RCC 7860 (cell line): Measurements from ENCODE around the gene MBD6.
"Not testable (repeated sequence)": the region's sequence is repeated elsewhere in the genome, so short reads cannot be mapped to it uniquely, and the experiment has no call there.

Experiments used
- DNase-seq: peaks from one replicate; pipeline ENCODE4 v3.0.0-alpha.2; 2015; ENCODE audit warnings: low spot score
- FAIRE-seq: peaks from 2 replicates; lab custom pipeline; 2012; peaks lifted over from hg19 to GRCh38; lab: Jason Lieb, UNC

The MBD6 gene

DNA sequence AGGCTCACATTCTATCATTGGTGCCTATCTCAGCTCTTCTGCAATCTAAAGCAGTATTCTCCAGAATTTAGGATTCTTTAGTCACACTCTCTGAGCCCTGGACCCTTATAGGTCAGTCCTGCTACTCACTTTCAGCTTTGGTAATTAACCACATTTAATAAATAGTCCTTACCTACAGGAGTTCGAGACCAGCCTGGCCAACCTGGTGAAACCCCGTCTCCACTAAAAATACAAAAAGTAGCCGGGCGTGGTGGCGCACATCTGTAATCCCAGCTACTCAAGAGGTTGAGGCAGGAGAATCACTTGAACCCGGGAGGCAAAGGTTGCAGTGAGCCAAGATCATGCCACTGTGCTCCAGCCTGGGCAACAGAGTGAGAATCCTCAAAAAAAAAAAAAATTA is 8.9 kb upstream of the MBD6 start:
- not testable (repeated sequence) for DNase-seq, FAIRE-seq

DNA sequence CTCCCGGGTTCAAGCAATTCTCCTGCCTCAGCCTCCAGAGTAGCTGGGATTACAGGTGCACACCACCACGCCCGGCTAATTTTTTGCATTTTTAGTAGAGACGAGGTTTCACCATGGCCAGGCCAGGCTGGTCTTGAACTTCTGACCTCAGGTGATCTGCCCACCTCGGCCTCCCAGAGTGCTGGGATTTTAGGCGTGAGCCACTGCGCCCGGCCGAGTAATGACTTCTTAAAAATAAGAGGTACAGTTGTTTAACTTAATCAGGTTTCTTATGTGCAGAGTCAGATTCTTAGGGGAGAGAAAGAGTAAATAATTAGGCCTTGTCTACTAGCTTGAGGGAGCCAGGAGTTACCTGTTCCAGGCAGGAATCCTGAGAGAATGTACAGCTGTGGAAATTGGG is 8.4 kb upstream of the MBD6 start:
- not testable (repeated sequence) for DNase-seq, FAIRE-seq

DNA sequence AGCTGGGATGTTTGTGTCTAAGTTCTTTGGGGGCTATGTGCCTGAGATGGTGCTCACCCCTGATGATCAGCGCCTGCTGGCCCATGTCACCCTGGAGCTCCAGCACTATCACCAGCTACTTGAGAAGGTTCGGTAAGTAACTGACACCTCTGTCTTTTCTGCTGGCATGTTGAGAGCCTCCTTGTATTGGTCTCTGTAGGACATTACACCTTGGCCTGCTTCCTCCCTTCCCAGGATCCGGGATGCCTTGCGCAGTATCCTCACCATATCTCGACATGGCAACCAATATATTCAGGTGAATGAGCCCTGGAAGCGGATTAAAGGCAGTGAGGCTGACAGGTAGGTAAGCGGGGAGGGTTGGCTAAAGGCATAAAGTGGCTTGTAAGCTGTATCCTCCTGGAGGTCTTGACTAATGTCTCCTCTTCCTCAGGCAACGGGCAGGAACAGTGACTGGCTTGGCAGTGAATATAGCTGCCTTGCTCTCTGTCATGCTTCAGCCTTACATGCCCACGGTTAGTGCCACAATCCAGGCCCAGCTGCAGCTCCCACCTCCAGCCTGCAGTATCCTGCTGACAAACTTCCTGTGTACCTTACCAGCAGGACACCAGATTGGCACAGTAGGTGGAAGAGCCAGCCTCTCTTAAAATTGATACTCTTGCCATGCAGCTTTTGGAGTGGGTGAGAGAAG is 7.8 kb upstream of the MBD6 start:
- DNase-seq (no peak), FAIRE-seq (no peak)

DNA sequence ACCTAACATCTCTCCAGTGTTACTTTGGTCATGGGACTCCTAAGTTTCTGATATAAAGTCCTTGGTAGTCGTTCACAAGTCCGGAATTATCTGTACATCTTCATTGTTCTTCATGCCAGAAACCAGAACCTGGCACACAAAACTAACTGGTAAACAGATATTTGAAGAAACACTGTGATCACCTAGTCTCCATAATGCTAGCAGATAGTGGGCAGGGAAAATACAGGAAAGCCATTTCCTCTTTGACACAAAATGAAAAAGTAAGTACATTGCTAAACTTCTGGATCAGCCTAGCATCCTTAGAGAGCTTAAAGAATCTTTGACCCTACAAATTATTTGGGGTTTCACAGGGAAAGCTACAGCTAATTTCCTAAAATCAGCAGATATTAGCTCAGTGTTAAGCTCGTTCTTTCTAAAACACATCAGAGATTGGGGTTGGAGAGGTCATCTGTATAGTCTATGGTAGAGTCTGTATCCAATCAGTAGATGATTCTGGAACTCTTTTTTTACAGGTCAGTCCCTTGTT is 7.2 kb upstream of the MBD6 start:
- no peak for FAIRE-seq

DNA sequence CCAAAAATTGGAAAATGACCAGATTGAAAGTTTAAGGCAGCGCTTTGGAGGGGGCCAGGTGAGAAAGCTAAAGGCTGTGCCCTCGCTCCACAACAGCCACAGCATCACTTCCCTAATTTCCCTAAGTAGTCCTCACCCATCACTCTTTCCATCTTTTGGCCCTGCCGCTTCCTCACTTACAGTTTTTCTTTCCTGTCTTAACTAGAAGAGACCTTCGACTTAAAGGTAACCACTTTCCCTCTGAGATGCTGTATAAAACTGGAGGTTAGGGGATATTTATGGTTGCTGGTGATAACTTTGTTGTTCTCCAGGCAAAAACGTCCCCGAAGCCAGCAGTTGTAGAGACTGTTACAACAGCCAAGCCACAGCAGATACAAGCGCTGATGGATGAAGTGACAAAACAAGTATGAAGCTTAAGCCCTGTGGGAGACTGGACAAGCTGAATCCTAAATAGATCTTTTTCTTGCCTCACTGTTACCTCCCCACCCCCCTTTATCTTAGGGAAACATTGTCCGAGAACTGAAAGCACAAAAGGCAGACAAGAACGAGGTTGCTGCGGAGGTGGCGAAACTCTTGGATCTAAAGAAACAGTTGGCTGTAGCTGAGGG is 6.6 kb upstream of the MBD6 start:
- FAIRE-seq (no peak), DNase-seq (no peak)

More for the DNA sequence above, 7.2 kb upstream of the MBD6 start:
- no peak for DNase-seq

DNA sequence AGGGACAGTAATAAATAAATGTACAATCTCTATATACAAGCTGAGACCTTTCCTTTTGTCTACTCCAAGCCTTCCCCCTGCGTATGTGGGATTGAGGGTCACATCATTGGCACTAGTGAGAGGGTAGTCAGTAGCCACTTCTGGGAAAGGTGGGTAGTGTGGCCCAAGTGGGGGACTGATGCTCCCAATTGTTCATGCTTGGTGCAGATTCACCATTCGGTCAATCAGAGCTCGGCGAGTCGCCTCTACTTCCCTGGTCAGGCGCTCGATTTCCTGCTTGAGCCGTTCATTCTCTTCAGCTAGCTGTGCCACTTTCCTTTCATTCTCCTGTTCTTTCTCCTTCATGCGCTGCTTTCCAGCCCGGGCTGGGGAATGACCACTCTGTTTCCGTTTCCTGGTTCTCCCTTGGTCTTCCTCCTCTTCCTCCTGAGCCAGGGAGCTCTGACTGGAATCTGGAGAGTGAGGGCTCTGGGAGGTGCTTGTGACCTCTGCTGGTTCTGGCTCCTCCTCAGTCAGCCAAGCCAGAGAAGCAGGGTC is 5.9 kb upstream of the MBD6 start:
- FAIRE-seq: no peak
- DNase-seq: no peak

DNA sequence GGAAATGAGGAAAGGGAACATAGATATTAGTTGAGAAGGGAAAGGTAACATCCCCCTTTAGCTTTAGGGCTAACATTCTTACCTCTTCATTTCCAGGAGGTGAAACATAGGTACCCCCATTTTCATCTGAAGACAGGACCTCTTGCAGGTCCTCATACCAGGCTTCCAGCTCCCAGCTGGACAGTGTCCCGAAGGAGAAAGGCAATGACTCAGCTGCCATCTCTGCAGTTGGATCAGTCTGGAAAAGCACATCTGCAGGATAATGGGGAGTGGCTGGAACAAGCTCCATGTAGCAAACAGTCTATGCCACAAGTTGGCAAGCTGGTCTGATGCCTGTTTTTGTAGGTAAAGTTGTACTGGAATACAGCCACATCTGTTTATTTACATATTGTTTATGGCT is 5.4 kb upstream of the MBD6 start:
- FAIRE-seq (no peak), DNase-seq (peak; percentile 5)

DNA sequence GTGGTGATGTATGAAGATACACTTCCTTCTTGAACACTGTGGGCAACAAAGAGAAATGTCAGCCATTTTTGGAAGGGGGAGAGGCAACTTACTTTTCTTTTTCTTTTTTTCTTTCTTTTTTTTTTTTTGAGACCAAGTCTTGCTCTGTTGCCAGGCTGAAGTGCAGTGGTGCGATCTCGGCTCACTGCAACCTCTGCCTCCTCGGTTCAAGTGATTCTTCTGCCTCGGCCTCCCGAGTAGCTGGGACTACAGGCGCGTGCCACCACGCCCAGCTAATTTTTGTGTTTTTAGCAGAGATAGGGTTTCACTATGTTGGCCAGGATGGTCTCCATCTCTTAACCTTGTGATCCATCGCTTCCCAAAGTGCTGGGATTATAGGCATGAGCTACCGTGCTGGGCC is 4.9 kb upstream of the MBD6 start:
- FAIRE-seq: not testable (repeated sequence)

DNA sequence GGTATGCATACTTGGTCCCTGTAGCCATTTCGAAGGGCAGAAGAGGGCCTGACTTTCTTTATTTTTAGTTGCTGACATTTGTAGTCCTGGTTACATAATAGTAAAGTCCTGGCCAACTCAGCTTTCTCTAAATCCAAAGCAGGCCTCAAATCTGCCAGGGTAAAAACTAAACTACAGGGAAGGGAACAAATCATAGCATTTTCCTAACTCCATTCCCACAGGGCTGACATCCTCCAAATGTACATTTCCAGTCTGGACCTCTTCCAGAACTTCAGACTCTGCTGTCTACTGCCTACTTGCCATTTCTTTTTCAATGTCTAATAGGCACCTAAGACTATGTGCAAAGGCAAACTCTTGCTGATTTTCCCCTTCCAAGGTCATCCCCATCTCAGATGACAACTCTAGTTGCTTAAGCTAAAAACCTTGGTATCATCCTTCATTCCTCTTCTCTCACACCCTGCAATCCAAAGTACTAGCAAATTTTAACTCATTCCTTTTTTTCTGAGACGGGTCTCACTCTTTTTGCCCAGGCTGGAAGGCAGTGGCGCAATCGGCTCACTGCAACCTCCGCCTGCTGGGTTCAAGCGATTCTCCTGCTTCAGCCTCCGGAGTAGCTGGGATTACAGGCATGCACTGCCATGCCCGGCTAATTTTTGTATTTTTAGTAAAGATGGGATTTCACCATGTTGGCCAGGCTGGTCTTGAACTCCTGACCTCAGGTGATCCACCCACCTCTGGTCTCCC is 4.3 kb upstream of the MBD6 start:
- FAIRE-seq: no peak
- DNase-seq: no peak

More for the DNA sequence above, 4.9 kb upstream of the MBD6 start:
- not testable (repeated sequence) for DNase-seq

DNA sequence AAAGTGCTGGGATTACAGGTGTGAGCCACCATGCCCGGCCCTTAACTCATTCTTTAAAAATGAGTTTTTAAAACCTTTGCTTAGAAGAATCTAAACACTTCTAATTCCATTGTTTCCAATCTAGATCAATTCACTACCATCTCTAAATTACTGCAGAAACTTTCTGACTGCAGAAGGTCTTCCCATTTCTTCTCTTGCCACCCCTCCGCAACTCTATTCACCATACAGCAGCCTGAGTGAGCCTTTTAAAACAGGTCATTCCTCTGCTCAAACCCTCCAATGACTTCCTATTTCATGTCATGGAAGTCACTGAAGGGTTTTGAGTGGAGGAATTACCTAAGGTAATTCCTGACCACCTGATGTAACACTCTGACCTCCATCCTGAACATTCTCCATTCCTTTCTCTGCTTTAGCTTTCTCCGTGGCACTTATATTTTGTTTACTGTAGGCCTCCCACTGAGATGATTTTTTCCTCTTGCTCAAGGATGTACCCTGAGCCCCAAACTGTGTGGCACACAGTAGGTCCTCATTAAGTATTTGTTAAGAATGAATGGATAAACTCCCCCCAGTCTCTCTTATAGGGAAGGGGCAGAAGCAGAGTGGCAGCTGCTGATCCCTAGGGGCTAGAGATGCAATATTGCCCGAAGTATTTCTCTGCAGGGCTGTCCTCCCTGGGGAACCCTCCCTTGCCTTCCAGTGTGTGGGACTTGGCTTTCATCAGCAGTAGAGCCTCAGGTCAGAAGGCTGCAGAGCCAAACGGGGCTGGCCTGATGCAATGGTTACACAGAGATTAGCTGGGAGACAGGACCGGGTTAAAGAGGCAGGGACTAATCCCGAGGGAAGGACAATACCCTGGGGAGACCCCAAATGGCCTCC is 3.5 kb upstream of the MBD6 start:
- FAIRE-seq (no peak), DNase-seq (no peak)

DNA sequence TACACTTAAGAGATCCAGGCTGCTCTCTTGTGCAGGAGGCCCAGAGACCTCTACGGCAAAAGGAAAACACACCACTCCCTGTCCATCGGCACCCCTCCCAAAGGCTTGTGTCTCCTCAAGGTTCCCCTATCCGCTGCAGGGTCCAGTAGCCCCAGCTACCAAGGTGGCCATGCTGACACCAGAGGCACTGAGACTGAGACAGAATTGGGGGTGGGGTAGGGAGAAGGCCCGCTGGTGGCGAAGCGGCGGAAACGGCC is 2.9 kb upstream of the MBD6 start:
- FAIRE-seq (no peak), DNase-seq (peak; percentile 47)

DNA sequence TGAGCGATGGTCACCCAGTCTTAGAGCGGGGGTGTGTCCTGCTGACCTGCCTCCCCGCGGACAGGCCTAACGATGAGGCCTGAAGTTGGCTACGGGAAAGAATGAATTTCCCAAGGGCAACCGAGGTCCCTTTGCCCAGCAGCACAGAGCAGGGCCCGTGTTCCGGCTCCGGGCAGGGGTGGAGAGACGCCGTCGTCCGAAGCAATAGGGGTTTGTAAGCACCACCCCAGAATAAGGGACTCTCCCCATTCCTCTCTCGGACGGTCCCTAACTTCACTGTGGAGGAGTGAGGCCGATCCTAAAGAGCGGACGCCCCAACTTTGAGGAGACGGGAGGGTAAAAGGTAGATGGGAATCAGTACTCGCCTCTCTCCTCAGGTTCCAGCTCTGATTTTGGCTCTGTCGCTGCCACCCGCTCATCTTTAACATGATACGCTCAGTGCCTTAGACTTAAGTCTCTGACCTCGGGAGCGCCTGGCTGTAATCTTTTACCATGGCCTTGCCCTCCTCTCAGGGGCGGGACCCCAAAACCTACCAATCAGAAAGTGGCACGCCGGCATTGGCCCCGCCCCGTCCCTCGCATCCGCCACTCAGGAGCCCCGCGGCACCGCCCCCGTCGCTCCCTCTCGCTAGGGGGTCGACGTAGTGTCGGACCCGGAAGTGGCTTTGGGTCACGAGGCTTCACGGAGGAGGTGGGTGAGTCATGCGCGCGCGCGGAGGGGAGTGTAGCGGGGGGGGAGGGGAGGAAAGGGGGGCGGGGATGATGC is 2.4 kb upstream of the MBD6 start, which contains the start of gene DDIT3:
Gene DDIT3 (minus strand): TSS at position 462 of the 766 bp plus-strand sequence. CDS start 3,108 bp downstream, outside the sequence.
- DNase-seq (peak; percentile 95), FAIRE-seq (peak; percentile 82)

DNA sequence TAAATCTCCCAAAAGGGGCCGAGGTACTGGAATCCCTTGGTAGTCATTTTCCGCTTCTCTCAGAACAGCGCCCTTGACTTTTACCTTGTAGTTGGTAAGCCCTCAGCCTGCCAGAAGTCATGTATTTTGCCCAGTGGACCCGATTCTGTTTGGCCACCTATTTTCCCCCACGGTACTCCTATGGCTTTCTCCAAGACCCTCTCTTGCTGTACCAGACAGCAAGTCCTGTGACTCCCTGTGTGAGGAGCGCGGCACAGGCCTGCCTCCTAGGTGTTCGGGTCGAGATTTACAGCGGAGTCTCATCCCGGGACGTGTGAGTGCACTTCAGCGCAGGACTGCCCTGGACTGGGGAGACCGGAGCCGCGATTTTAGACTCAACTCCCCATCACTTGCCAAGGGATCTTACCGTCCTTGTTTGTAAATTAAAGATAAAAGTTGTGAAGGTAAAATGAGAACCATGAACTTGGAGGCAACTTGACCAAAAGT is 1.1 kb upstream of the MBD6 start:
- FAIRE-seq (no peak), DNase-seq (no peak)

DNA sequence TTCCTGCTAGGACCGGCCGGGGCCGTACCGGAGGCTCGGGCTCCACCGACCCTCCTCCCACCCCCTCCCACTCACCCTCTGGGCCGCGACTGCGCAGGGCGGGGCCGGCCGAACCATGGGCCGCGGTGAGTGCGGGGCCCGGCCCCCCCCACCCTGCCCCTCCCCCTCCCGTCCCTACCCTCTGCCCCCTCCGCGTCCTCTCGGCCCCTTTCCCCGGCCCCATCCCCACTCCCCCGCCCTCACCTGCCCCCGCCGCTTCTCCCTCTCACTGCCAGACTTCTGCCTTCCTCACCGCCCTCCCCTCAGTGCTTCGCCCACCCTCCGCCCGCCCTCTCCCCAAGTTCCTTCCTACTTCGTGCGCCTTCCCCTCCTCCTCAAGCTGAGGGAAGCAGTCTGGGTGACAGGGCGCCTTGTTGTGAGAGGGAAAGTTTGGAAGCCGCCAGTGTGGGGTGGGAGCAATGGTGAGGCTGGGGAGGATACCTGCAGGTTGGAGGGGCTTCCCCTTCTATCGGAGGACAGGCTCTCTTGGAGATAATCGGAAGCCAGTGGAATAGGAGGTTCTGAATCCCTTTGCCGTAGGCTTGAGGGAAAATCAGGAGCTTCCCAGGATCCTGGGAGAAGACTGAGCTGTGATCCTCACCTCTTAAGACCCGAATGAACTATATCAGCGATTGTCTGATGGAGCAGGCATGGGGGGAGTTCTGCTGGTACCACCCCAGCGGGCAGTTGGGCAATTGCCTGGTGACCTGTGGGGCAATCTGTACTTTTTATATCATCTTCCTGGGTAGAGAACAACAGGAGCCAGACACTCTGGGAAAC is 472 bp downstream of the MBD6 start:
- FAIRE-seq (no peak), DNase-seq (peak; percentile 11)

DNA sequence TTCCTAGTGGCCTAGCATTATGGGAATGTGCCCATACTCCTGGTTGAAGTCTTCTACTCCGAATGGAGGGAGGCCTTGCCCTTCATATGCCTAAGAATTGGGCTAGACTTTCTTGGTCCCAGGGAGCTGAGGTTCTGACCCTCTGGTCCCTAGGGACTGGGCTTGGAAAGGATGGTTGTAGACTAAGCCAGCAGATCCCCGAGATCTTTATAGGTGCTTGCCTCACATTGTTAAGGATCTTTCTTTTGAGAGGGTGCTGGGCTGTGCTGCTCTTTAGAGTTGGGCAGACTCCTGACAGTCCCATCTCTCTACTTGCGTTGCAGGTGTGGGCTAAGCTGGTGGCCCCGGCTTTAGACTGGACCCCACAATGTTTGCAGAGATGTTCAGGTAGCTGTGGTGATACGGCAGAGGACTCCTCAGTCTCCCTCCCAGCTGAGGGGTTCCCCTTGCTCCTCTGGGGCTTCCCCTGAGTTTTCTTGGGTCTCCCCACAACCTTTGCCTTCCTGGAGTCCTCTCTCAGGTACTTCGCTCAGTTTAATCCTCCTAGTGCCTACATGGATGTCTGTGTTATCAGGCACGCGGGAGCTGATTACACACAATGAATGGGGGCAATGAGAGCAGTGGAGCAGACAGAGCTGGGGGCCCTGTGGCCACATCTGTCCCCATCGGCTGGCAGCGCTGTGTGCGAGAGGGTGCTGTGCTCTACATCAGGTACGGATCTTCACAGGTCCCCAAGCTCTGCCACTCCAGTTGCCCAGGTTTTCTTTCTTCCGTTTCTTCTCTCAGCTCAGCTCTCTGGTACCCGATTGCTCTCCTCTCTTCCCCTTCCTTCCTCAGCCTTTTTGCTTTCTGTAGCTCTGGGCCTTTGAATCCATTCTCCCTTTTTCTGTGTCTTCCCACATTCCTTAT is 1.3 kb downstream of the MBD6 start:
- DNase-seq (no peak), FAIRE-seq (no peak)

DNA sequence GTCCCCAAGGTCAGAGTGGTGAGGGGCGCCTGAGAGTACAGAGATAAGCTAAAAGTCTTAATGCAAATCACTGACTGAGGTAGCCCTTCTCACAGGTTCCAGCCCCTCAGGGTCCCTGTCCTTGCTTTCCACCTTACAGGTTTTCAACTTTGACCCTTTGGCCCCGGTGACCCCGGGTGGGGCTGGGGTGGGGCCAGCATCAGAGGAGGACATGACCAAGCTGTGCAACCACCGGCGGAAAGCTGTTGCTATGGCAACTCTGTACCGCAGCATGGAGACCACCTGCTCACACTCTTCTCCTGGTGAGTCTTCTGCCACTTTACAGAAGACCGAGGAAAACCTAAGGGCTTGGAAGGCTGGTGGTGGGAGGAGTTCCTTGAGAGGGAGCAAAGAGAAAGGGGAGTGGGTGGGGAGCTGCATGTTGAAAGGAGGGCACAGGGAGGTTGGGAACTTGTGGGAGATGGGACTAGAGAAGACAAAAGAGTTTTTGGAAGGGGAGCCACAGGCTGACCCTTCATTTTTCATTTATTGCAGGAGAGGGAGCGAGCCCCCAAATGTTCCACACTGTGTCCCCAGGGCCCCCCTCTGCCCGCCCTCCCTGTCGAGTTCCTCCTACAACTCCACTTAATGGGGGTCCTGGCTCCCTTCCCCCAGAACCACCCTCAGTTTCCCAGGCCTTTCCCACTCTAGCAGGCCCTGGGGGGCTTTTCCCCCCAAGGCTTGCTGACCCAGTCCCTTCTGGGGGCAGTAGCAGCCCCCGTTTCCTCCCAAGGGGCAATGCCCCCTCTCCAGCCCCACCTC is 2.4 kb downstream of the MBD6 start:
- no peak for FAIRE-seq

More for the DNA sequence above, 2.4 kb downstream of the MBD6 start:
- DNase-seq: no peak
